Measurements from ENCODE around the gene PSAP.

The PSAP gene

GRCh38 chr10:71844084-71844483 is 7.0 kb downstream of the PSAP start:
- DNase-seq: no peak

GRCh38 chr10:71842856-71843686 is 8.0 kb downstream of the PSAP start:
- no peak for DNase-seq

GRCh38 chr10:71842422-71842821 is 8.6 kb downstream of the PSAP start:
- DNase-seq: no peak

GRCh38 chr10:71840958-71841335 is 10.1 kb downstream of the PSAP start:
- DNase-seq: no peak

GRCh38 chr10:71840177-71840957 is 10.7 kb downstream of the PSAP start:
- DNase-seq: no peak

GRCh38 chr10:71838264-71839211 is 12.5 kb downstream of the PSAP start:
- no peak for DNase-seq

- DNase-seq: no peak
Measured at GRCh38 chr10:71837098-71837827, 13.8 kb downstream of the PSAP start.

GRCh38 chr10:71836596-71836974 is 14.5 kb downstream of the PSAP start:
- no peak for DNase-seq

GRCh38 chr10:71835671-71836595 is 15.1 kb downstream of the PSAP start:
- DNase-seq: no peak

- DNase-seq: no peak
Measured at GRCh38 chr10:71834343-71834674, 16.7 kb downstream of the PSAP start.

- no peak for DNase-seq
Measured at GRCh38 chr10:71833451-71834342, 17.4 kb downstream of the PSAP start.

- no peak for DNase-seq
Measured at GRCh38 chr10:71832967-71833366, 18.1 kb downstream of the PSAP start.

- DNase-seq: no peak
Measured at GRCh38 chr10:71831646-71832552, 19.2 kb downstream of the PSAP start.

GRCh38 chr10:71830726-71831125 is 20.3 kb downstream of the PSAP start:
- no peak for DNase-seq

- DNase-seq: no peak
Measured at GRCh38 chr10:71829896-71830295, 21.2 kb downstream of the PSAP start.

GRCh38 chr10:71829171-71829570 is 21.9 kb downstream of the PSAP start:
- no peak for DNase-seq

- no peak for DNase-seq
Measured at GRCh38 chr10:71828702-71829101, 22.3 kb downstream of the PSAP start.

- no peak for DNase-seq
Measured at GRCh38 chr10:71827852-71828251, 23.2 kb downstream of the PSAP start.

GRCh38 chr10:71825217-71825616 is 25.8 kb downstream of the PSAP start:
- no peak for DNase-seq
